ENCODE results near the gene CTNNBL1. TPM values are rescaled to one million over a fixed set of nuclear protein-coding genes. Genes with fewer than 3 reads are reported as not detected.

The CTNNBL1 gene
- total RNA-seq, 8 experiments from 2014 or later = 33.2 to 51.4 (median 37.0) TPM

GRCh38 chr20:37869334-37869861 lies 175.6 kb downstream of the CTNNBL1 start:
- peak in 4 of 8 experiments; percentile 10 to 28 (median 19) for ATAC-seq (replicated peaks in 6 of 8)
- Histone ChIP-seq H3K4me1 (replicated peaks in 1 of 2) (peaks cover 46 to 62% of the 10 kb centered on the region in 2 donors), H3K27ac (peak overlapping the region; percentile 37 to 77), H3K4me3 (no peak overlapping the region)
- in situ Hi-C loops (cut with MboI; ENCODE audit: low pct_unique_long_range_greater_than_20kb in 2 of 9, low sequenced_read_pairs in 9 of 9, unreplicated experiment in 9 of 9) = no loop called here
- WGBS, 10 experiments = 0 to 20% methylated on average over 1 of the region's 6 CpGs; no CpG with 5 or more reads in 8 of the 10 experiments

GRCh38 chr20:37870294-37870693 lies 176.5 kb downstream of the CTNNBL1 start:
- Histone ChIP-seq H3K4me3 (no peak overlapping the region), H3K4me1 (replicated peaks in 1 of 2) (peaks cover 38 to 55% of the 10 kb centered on the region in 2 donors), H3K27ac (peak overlapping the region in 1 of 2 donors; percentile 77)
- in situ Hi-C loops (cut with MboI; ENCODE audit: low pct_unique_long_range_greater_than_20kb in 2 of 9, low sequenced_read_pairs in 9 of 9, unreplicated experiment in 9 of 9) = no loop called here
- 75 to 100% methylated on average over 4 of the region's 11 CpGs; no CpG with 5 or more reads in 8 of the 10 experiments for WGBS, 10 experiments
- no peak for ATAC-seq (replicated peaks in 6 of 8)

DNA sequence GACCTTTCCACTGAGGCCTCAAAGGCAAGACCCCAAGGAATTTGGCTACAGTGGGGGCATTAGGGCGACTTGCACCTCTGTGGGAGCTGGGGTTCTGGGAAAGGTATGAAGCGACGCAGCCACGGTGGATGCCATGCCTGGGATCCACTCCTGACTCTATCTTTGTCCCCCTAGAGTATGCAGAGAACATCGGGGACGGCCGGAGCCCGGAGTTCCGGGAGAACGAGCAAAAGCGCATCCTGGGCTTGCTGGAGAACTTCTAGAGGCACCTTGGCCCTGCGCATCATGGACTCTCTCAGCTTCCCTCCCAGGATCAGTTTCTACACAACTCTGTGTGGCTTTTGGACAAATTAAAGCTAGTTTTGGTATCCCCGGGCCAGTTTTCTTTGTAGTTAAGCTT lies 177.9 kb downstream of the CTNNBL1 start:
- in situ Hi-C loops (cut with MboI; ENCODE audit: low pct_unique_long_range_greater_than_20kb in 2 of 9, low sequenced_read_pairs in 9 of 9, unreplicated experiment in 9 of 9) = no loop called here
- ATAC-seq (replicated peaks in 6 of 8) = no peak
- 90 to 100% (median 99%) methylated on average over 2 to 13 of the region's 13 CpGs; no CpG with 5 or more reads in 5 of the 10 experiments for WGBS, 10 experiments
- Histone ChIP-seq H3K4me3 (no peak overlapping the region), H3K4me1 (replicated peaks in 1 of 2) (peaks cover 32 to 52% of the 10 kb centered on the region in 2 donors), H3K27ac (no peak overlapping the region)

DNA sequence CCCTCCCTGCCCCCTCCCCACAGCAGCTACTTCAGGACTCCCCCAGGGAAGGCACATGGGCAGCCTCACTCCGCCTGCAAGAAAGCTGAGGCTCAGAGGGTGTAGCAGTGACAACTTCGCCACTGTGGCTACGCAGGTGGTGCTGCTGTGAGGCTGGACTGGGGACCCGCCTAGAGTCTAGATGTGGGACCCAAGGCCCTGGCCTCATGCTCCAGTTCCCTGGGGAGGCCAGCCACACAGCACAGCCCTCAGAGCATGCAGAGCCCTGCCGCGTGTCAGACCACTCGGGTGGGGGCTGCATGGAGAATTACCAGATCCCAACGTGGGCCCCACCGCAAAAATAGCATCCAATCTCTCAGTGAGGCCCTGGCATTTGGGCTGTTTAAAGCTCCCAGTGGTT lies 178.3 kb downstream of the CTNNBL1 start:
- no peak for ATAC-seq (replicated peaks in 6 of 8)
- in situ Hi-C loops (cut with MboI; ENCODE audit: low pct_unique_long_range_greater_than_20kb in 2 of 9, low sequenced_read_pairs in 9 of 9, unreplicated experiment in 9 of 9) = no loop called here
- no peak overlapping the region for H3K27ac ChIP-seq
- WGBS, 10 experiments = 100% methylated on average over 2 of the region's 9 CpGs; no CpG with 5 or more reads in 9 of the 10 experiments
- peaks cover 29 to 48% of the 10 kb centered on the region in 2 donors for H3K4me1 ChIP-seq (replicated peaks in 1 of 2)
- H3K4me3 ChIP-seq = no peak overlapping the region

DNA sequence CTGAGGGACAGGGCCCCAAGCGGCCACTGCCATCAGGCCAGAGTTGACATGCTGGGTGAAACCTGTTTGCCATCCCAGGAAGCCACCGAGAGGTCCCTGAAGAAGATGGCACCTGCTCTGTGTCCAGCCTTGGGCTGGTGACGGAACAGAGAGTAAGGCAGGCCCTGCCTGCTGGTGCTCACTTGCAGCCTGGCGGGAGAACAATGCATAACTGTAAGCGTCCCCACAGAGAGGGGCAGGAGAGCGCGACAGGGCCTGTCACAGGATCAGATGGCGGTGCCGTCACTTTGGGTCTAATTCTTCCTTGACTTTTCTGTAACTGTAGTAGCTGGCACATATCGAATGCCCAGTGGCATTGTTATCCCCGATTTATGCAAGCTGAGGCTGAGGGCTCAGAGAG lies 180.1 kb downstream of the CTNNBL1 start:
- no peak for ATAC-seq (replicated peaks in 6 of 8)
- H3K4me1 ChIP-seq (replicated peaks in 1 of 2) = peaks cover 28 to 48% of the 10 kb centered on the region in 2 donors
- no peak overlapping the region for H3K4me3 ChIP-seq
- WGBS, 10 experiments = 59 to 96% (median 87%) methylated on average over 3 to 7 of the region's 11 CpGs; no CpG with 5 or more reads in 4 of the 10 experiments
- in situ Hi-C loops (cut with MboI; ENCODE audit: low pct_unique_long_range_greater_than_20kb in 2 of 9, low sequenced_read_pairs in 9 of 9, unreplicated experiment in 9 of 9) = no loop called here
- H3K27ac ChIP-seq = no peak overlapping the region

DNA sequence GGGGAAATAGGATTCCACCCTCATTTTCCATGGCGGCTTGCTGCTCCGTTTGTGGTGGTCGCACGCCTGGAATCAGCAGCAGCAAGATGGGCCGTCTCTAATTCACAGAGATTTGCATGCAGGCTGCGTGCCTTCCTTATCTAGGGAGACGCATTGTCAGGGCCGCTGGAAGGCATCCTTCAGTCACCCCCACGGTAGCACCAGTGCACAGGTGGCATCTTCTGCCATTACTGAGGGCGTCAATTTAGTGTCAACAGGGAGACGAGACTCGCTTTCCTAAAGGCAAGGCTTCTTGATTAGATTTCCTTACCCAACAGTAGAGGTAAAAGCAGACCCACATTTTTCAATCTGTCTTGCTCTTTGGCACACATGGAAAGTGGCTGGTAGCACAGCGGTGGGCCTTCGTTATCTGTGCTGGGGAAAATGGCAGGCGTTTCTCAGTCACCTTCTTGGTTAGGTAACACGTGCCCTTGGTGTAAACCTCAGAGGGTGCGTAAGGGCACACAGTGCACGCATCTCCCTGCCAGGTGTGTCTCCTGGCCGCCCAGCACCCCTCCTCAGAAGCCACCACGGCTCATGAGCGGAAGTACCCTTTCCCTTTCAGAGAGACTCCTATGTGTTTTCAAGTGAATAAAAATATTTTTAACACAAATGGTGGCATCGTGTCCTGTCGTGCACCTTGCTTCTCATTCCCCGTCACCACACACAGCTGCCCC lies 181.8 kb downstream of the CTNNBL1 start:
- 85 to 100% (median 92%) methylated on average over 5 to 15 of the region's 24 CpGs; no CpG with 5 or more reads in 3 of the 10 experiments for WGBS, 10 experiments
- H3K4me1 ChIP-seq (replicated peaks in 1 of 2) = peaks cover 29 to 40% of the 10 kb centered on the region in 2 donors
- no peak for ATAC-seq (replicated peaks in 6 of 8)
- in situ Hi-C loops (cut with MboI; ENCODE audit: low pct_unique_long_range_greater_than_20kb in 2 of 9, low sequenced_read_pairs in 9 of 9, unreplicated experiment in 9 of 9) = loop anchor here in 1 of 9 experiments (25.0 kb wide), 1 partner anchor 313 kb away; no protein-coding TSS in a partner anchor
- no peak overlapping the region for H3K27ac ChIP-seq
- H3K4me3 ChIP-seq = no peak overlapping the region

GRCh38 chr20:37876863-37877262 lies 183.0 kb downstream of the CTNNBL1 start:
- in situ Hi-C loops (cut with MboI; ENCODE audit: low pct_unique_long_range_greater_than_20kb in 2 of 9, low sequenced_read_pairs in 9 of 9, unreplicated experiment in 9 of 9) = loop anchor here in 1 of 9 experiments (25.0 kb wide), 1 partner anchor 315 kb away; no protein-coding TSS in a partner anchor
- ATAC-seq (replicated peaks in 6 of 8) = no peak
- 40 to 100% (median 78%) methylated on average over 1 to 7 of the region's 7 CpGs; no CpG with 5 or more reads in 4 of the 10 experiments for WGBS, 10 experiments
- Histone ChIP-seq H3K4me3 (no peak overlapping the region), H3K4me1 (replicated peaks in 1 of 2) (peaks cover 41 to 53% of the 10 kb centered on the region in 2 donors), H3K27ac (no peak overlapping the region)

GRCh38 chr20:37877832-37878772 lies 184.3 kb downstream of the CTNNBL1 start:
- Histone ChIP-seq H3K4me1 (replicated peaks in 1 of 2) (peaks cover 52 to 65% of the 10 kb centered on the region in 2 donors), H3K4me3 (no peak overlapping the region), H3K27ac (peak overlapping the region; percentile 41 to 51)
- in situ Hi-C loops (cut with MboI; ENCODE audit: low pct_unique_long_range_greater_than_20kb in 2 of 9, low sequenced_read_pairs in 9 of 9, unreplicated experiment in 9 of 9) = loop anchor here in 1 of 9 experiments (25.0 kb wide), 1 partner anchor 316 kb away; no protein-coding TSS in a partner anchor
- 57 to 100% (median 80%) methylated on average over 1 to 14 of the region's 20 CpGs; no CpG with 5 or more reads in 1 of the 10 experiments for WGBS, 10 experiments
- ATAC-seq (replicated peaks in 6 of 8) = peak in 5 of 8 experiments; percentile 2 to 24 (median 18)

GRCh38 chr20:37878835-37879599 lies 185.2 kb downstream of the CTNNBL1 start:
- WGBS, 10 experiments = 51 to 100% (median 67%) methylated on average over 1 to 9 of the region's 12 CpGs; no CpG with 5 or more reads in 2 of the 10 experiments
- ATAC-seq (replicated peaks in 6 of 8) = peak in 5 of 8 experiments; percentile 42 to 75 (median 70)
- Histone ChIP-seq H3K4me3 (no peak overlapping the region), H3K4me1 (replicated peaks in 1 of 2) (peaks cover 58 to 70% of the 10 kb centered on the region in 2 donors), H3K27ac (peak overlapping the region in 1 of 2 donors; percentile 51)
- in situ Hi-C loops (cut with MboI; ENCODE audit: low pct_unique_long_range_greater_than_20kb in 2 of 9, low sequenced_read_pairs in 9 of 9, unreplicated experiment in 9 of 9) = loop anchor here in 1 of 9 experiments (25.0 kb wide), 1 partner anchor 317 kb away; no protein-coding TSS in a partner anchor

- in situ Hi-C loops (cut with MboI; ENCODE audit: low pct_unique_long_range_greater_than_20kb in 2 of 9, low sequenced_read_pairs in 9 of 9, unreplicated experiment in 9 of 9) = loop anchor here in 1 of 9 experiments (25.0 kb wide), 1 partner anchor 318 kb away; no protein-coding TSS in a partner anchor
- H3K4me1 ChIP-seq (replicated peaks in 1 of 2) = peaks cover 58 to 70% of the 10 kb centered on the region in 2 donors
- ATAC-seq (replicated peaks in 6 of 8) = no peak
- H3K4me3 ChIP-seq = no peak overlapping the region
- 86 to 100% methylated on average over 1 of the region's 1 CpG; no CpG with 5 or more reads in 8 of the 10 experiments for WGBS, 10 experiments
- no peak overlapping the region for H3K27ac ChIP-seq
Measured at GRCh38 chr20:37879843-37880242, 186.0 kb downstream of the CTNNBL1 start.

DNA sequence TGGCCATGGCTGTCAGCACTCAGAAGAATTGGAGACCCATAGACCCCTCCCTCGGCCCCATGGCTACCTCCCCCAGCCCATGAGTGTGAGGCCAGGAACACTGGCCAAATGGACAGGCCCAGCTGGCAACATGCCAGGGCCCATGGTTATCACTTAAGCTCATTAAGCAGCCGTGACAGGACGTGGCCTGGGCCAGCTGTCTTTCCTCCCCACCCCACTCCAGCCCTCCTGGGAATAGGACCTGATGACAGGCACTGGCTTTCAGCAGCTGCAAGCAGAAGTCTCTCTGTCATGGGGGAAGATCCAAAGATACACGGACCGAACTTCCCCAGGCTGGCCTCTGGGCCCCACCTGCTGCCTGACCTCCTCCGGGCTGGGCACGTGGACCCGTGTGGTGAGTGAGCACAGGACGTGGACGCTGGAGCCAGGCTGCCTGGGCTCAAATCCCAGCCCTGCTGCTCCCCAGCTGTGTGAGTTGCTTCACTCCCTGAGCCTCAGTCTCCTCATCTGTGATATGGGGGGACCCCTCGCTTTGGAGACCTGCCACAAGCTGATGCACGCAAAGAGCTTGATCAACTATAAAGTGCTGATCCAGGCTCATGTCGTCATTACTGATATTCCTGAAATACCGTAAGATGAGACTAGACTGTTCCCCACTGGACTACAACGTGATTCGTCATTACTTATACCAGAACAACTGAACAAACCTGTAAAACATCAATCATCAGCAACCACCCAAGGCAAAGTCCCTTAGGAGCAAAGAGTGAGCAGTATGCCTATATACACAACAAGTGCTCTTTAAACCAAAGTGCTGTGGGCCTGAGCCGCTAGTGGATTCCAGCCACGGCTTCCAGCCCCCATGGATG lies 187.1 kb downstream of the CTNNBL1 start:
- WGBS, 10 experiments = 59 to 100% (median 77%) methylated on average over 2 to 11 of the region's 18 CpGs; no CpG with 5 or more reads in 3 of the 10 experiments
- H3K27ac ChIP-seq = peak overlapping the region; percentile 50 to 57
- ATAC-seq (replicated peaks in 6 of 8) = peak in 7 of 8 experiments; percentile 32 to 70 (median 61)
- no peak overlapping the region for H3K4me3 ChIP-seq
- in situ Hi-C loops (cut with MboI; ENCODE audit: low pct_unique_long_range_greater_than_20kb in 2 of 9, low sequenced_read_pairs in 9 of 9, unreplicated experiment in 9 of 9) = loop anchor here in 1 of 9 experiments (25.0 kb wide), 1 partner anchor 319 kb away; no protein-coding TSS in a partner anchor
- H3K4me1 ChIP-seq (replicated peaks in 1 of 2) = peaks cover 57 to 67% of the 10 kb centered on the region in 2 donors
